MM.1S (cell line): Measurements from ENCODE around the gene NFATC2.

Experiments
- DNase-seq: peaks from one replicate; pipeline ENCODE4 v3.0.0-alpha.2; 2015
- H2AFZ ChIP-seq: fragments of 300-600 bp; sonication (generic); 2 replicates; pipeline ENCODE4 v1.6.0; 2016; ENCODE audit warnings: antibody characterized with exemption, low read length
- H3F3A ChIP-seq: fragments of 300-600 bp; sonication (generic); 2 replicates; pipeline ENCODE4 v1.6.1; 2016; ENCODE audit warnings: mild to moderate bottlenecking, antibody characterized with exemption, low read length, moderate library complexity, mixed read lengths; ENCODE audit not compliant: insufficient read depth
- H3K27ac ChIP-seq: fragments of 300-600 bp; sonication (generic); 2 replicates; pipeline ENCODE4 v1.5.1; 2016; ENCODE audit warnings: mild to moderate bottlenecking, low read length
- H3K27me3 ChIP-seq: fragments of 300-600 bp; sonication (generic); replicated peaks from 2 replicates; pipeline ENCODE4 v1.6.0; 2016; ENCODE audit warnings: low read length; ENCODE audit not compliant: insufficient read depth
- H3K36me3 ChIP-seq: fragments of 300-600 bp; sonication (generic); replicated peaks from 2 replicates; pipeline ENCODE4 v1.6.1; 2016; ENCODE audit warnings: mild to moderate bottlenecking, low read length, mixed read lengths; ENCODE audit not compliant: insufficient read depth
- H3K4me1 ChIP-seq: fragments of 300-600 bp; sonication (generic); 2 replicates; pipeline ENCODE4 v1.6.1; 2016; ENCODE audit warnings: low read length, mixed read lengths
- H3K4me2 ChIP-seq: fragments of 300-600 bp; sonication (generic); 2 replicates; pipeline ENCODE4 v1.6.0; 2016; ENCODE audit warnings: low read depth, low read length
- H3K4me3 ChIP-seq: fragments of 300-600 bp; sonication (generic); 2 replicates; pipeline ENCODE4 v1.5.1; 2016; ENCODE audit warnings: low read length, mixed read lengths
- H3K79me2 ChIP-seq: fragments of 300-600 bp; sonication (generic); 2 replicates; pipeline ENCODE4 v1.6.1; 2016; ENCODE audit warnings: mixed run types, low read length, mixed read lengths
- H3K9ac ChIP-seq: fragments of 300-600 bp; sonication (generic); 2 replicates; pipeline ENCODE4 v1.6.1; 2016; ENCODE audit warnings: low read length, mixed read lengths
- H3K9me2 ChIP-seq: fragments of 300-600 bp; sonication (generic); replicated peaks from 2 replicates; pipeline ENCODE4 v1.6.1; 2016; ENCODE audit warnings: mild to moderate bottlenecking, low read length, mixed read lengths; ENCODE audit not compliant: insufficient read depth
- H3K9me3 ChIP-seq: fragments of 300-600 bp; sonication (generic); replicated peaks from 2 replicates; pipeline ENCODE4 v1.6.1; 2016; ENCODE audit warnings: mild to moderate bottlenecking, low read length, mixed read lengths; ENCODE audit not compliant: insufficient read depth
- H4K20me1 ChIP-seq: fragments of 300-600 bp; sonication (generic); 2 replicates; pipeline ENCODE4 v1.6.1; 2016; ENCODE audit warnings: mild to moderate bottlenecking, low read length, moderate library complexity, mixed read lengths; ENCODE audit not compliant: insufficient read depth
- CTCF ChIP-seq: fragments of 300-600 bp; sonication (generic); IDR thresholded peaks from 2 replicates; pipeline ENCODE4 v1.5.1; 2016; ENCODE audit warnings: antibody characterized with exemption, low read length, mixed read lengths
- EZH2 ChIP-seq: fragments of 300-600 bp; sonication (generic); optimal IDR thresholded peaks from 2 replicates; pipeline ENCODE3; 2017; ENCODE audit warnings: low read depth, mild to moderate bottlenecking, antibody characterized with exemption, low read length, mixed read lengths
- EZH2phosphoT487 ChIP-seq: fragments of 300-600 bp; sonication (generic); IDR thresholded peaks from 2 replicates; pipeline ENCODE4 v1.6.1; 2018; ENCODE audit warnings: antibody characterized with exemption, low read length

The NFATC2 gene

GRCh38 chr20:51456511-51457509 lies 85.7 kb downstream of the NFATC2 start:
- DNase-seq: no peak
- no peaks in the 10 kb centered on the region for H3F3A ChIP-seq
- H3K79me2 ChIP-seq: no peaks in the 10 kb centered on the region
- no peaks in the 10 kb centered on the region for H3K9me2 ChIP-seq
- no peaks in the 10 kb centered on the region for H3K9me3 ChIP-seq
- no peaks in the 10 kb centered on the region for H3K4me1 ChIP-seq
- H3K27me3 ChIP-seq: no peaks in the 10 kb centered on the region
- no peak overlapping the region for H3K9ac ChIP-seq
- H3K4me3 ChIP-seq: no peak overlapping the region
- no peak overlapping the region for H3K4me2 ChIP-seq
- no peaks in the 10 kb centered on the region for H3K36me3 ChIP-seq
- H2AFZ ChIP-seq: no peak overlapping the region
- no peak overlapping the region for H3K27ac ChIP-seq
- TF ChIP-seq EZH2 (no peak), EZH2phosphoT487 (no peak), CTCF (no peak)
- H4K20me1 ChIP-seq: no peaks in the 10 kb centered on the region

- no peaks in the 10 kb centered on the region for H4K20me1 ChIP-seq
Observed at GRCh38 chr20:51454250-51454865, 88.2 kb downstream of the NFATC2 start.

GRCh38 chr20:51452734-51453365 lies 89.7 kb downstream of the NFATC2 start:
- H3K36me3 ChIP-seq: no peaks in the 10 kb centered on the region
- no peaks in the 10 kb centered on the region for H3F3A ChIP-seq
- no peaks in the 10 kb centered on the region for H3K4me1 ChIP-seq
- H2AFZ ChIP-seq: no peak overlapping the region
- no peak overlapping the region for H3K4me2 ChIP-seq
- no peaks in the 10 kb centered on the region for H3K79me2 ChIP-seq
- H3K27me3 ChIP-seq: no peaks in the 10 kb centered on the region
- no peaks in the 10 kb centered on the region for H3K9me3 ChIP-seq
- no peak overlapping the region for H3K4me3 ChIP-seq
- no peak overlapping the region for H3K27ac ChIP-seq
- no peaks in the 10 kb centered on the region for H4K20me1 ChIP-seq
- H3K9ac ChIP-seq: no peak overlapping the region
- TF ChIP-seq CTCF (no peak), EZH2 (no peak), EZH2phosphoT487 (no peak)
- no peaks in the 10 kb centered on the region for H3K9me2 ChIP-seq
- DNase-seq: no peak

More at GRCh38 chr20:51454250-51454865, 88.2 kb downstream of the NFATC2 start:
- H3K4me2 ChIP-seq: no peak overlapping the region
- H3K9me3 ChIP-seq: no peaks in the 10 kb centered on the region
- H3K9ac ChIP-seq: no peak overlapping the region
- H2AFZ ChIP-seq: no peak overlapping the region
- no peaks in the 10 kb centered on the region for H3F3A ChIP-seq
- H3K79me2 ChIP-seq: no peaks in the 10 kb centered on the region
- no peaks in the 10 kb centered on the region for H3K36me3 ChIP-seq
- no peaks in the 10 kb centered on the region for H3K27me3 ChIP-seq
- TF ChIP-seq EZH2: no peak
- TF ChIP-seq EZH2phosphoT487: no peak
- no peak for TF ChIP-seq CTCF
- H3K4me3 ChIP-seq: no peak overlapping the region
- no peak overlapping the region for H3K27ac ChIP-seq
- H3K9me2 ChIP-seq: no peaks in the 10 kb centered on the region
- DNase-seq: no peak
- no peaks in the 10 kb centered on the region for H3K4me1 ChIP-seq
